Neural cell (in vitro differentiated cells): ENCODE data around the gene SLC6A20. TPM values are rescaled to one million over a fixed set of nuclear protein-coding genes. Genes with fewer than 3 reads are reported as not detected.

Source experiments
- H2AFZ ChIP-seq: fragments of 200-600, 300-800 bp; sonication (generic), shearing (Covaris generic); 2 replicates; pipeline ENCODE4 v1.6.0; 2014; ENCODE audit warnings: low read depth, mild to moderate bottlenecking, antibody characterized with exemption, low read length, moderate library complexity
- H3F3A ChIP-seq: fragments of 200-600 bp; shearing (Covaris generic); 2 replicates; pipeline ENCODE4 v1.6.1; 2016; ENCODE audit warnings: mild to moderate bottlenecking, moderate library complexity, mixed read lengths, antibody characterized with exemption, low read length; ENCODE audit not compliant: insufficient read depth, poor library complexity, severe bottlenecking
- H3K27ac ChIP-seq: fragments of 200-600, 300-800 bp; sonication (generic), shearing (Covaris generic); 2 replicates; pipeline ENCODE4 v1.5.1; 2014; ENCODE audit warnings: mild to moderate bottlenecking, low read length, moderate library complexity
- H3K27me3 ChIP-seq: fragments of 300-800, 200-600 bp; sonication (generic), shearing (Covaris generic); 2 replicates; pipeline ENCODE4 v1.6.0; 2014; ENCODE audit warnings: mild to moderate bottlenecking, low read depth, low read length, moderate library complexity; ENCODE audit not compliant: insufficient read depth
- H3K36me3 ChIP-seq: fragments of 300-800, 200-600 bp; sonication (generic), shearing (Covaris generic); 2 replicates; pipeline ENCODE4 v1.5.1; 2014; ENCODE audit warnings: mild to moderate bottlenecking, antibody characterized with exemption, low read length, moderate library complexity; ENCODE audit not compliant: insufficient read depth
- H3K4me2 ChIP-seq: fragments of 300-800, 200-600 bp; sonication (generic), shearing (Covaris generic); 2 replicates; pipeline ENCODE4 v1.6.0; 2014; ENCODE audit warnings: mild to moderate bottlenecking, low read length
- H3K4me3 ChIP-seq: fragments of 300-800, 200-600 bp; sonication (generic), shearing (Covaris generic); 2 replicates; pipeline ENCODE4 v1.5.1; 2014; ENCODE audit warnings: mild to moderate bottlenecking, low read length, moderate library complexity
- H3K79me2 ChIP-seq: fragments of 200-600 bp; shearing (Covaris generic); replicated peaks from 2 replicates; pipeline ENCODE4 v1.6.0; 2014; ENCODE audit warnings: mild to moderate bottlenecking, low read length, moderate library complexity; ENCODE audit not compliant: insufficient read depth
- H3K9ac ChIP-seq: fragments of 300-800, 200-600 bp; sonication (generic), shearing (Covaris generic); 2 replicates; pipeline ENCODE4 v1.6.1; 2016; ENCODE audit warnings: mild to moderate bottlenecking, low read length, mixed read lengths
- H3K9me2 ChIP-seq: fragments of 200-600 bp; shearing (Covaris generic); 2 replicates; pipeline ENCODE4 v1.6.1; 2016; ENCODE audit warnings: mild to moderate bottlenecking, low read length, mixed read lengths; ENCODE audit not compliant: insufficient read depth
- H3K9me3 ChIP-seq: fragments of 200-600, 300-800 bp; sonication (generic), shearing (Covaris generic); 2 replicates; pipeline ENCODE4 v1.6.1; 2016; ENCODE audit warnings: mild to moderate bottlenecking, mixed run types, low read length, moderate library complexity, mixed read lengths
- H4K20me1 ChIP-seq: fragments of 200-600 bp; shearing (Covaris generic); 2 replicates; pipeline ENCODE4 v1.6.1; 2016; ENCODE audit warnings: mild to moderate bottlenecking, mixed run types; ENCODE audit not compliant: insufficient read depth
- EP300 ChIP-seq: fragments of 450-650 bp; conservative IDR thresholded peaks from 2 replicates; pipeline ENCODE4 v1.6.1; 2014; ENCODE audit warnings: antibody characterized with exemption, mild to moderate bottlenecking, moderate library complexity; ENCODE audit not compliant: poor library complexity, severe bottlenecking
- EZH2 ChIP-seq: fragments of 200-600, 300-800 bp; shearing (Covaris generic), sonication (generic); IDR thresholded peaks from 2 replicates; pipeline ENCODE4 v1.6.1; 2014; ENCODE audit warnings: antibody characterized with exemption, low read length, borderline replicate concordance, mild to moderate bottlenecking; ENCODE audit not compliant: insufficient read depth, poor library complexity, severe bottlenecking
- MXI1 ChIP-seq: fragments of 450-650 bp; conservative IDR thresholded peaks from 2 replicates; pipeline ENCODE4 v1.6.1; 2014; ENCODE audit warnings: antibody characterized with exemption, mild to moderate bottlenecking; ENCODE audit not compliant: poor library complexity, severe bottlenecking
- POLR2AphosphoS5 ChIP-seq: IDR thresholded peaks from 2 replicates; pipeline ENCODE4 v1.6.1; 2012
- RAD21 ChIP-seq: fragments of 450-650 bp; conservative IDR thresholded peaks from 2 replicates; pipeline ENCODE4 v1.6.1; 2014; ENCODE audit warnings: antibody characterized with exemption, mild to moderate bottlenecking, moderate library complexity
- REST ChIP-seq: IDR thresholded peaks from 2 replicates; pipeline ENCODE4 v1.6.1; 2012; ENCODE audit warnings: borderline replicate concordance
- SMC3 ChIP-seq: fragments of 450-650 bp; conservative IDR thresholded peaks from 2 replicates; pipeline ENCODE4 v1.6.1; 2014; ENCODE audit warnings: antibody characterized with exemption, mild to moderate bottlenecking, moderate library complexity; ENCODE audit not compliant: poor library complexity
- TAF1 ChIP-seq: IDR thresholded peaks from 2 replicates; pipeline ENCODE4 v1.6.1; 2012; ENCODE audit warnings: low read depth
- polyA plus RNA-seq: library from polyadenylated mRNA; depleted of rRNA; stranded (reverse); fragments of >200 nt; gene quantifications from 2 replicates; pipeline ENCODE4 v1.2.3, GENCODE V29; 2014
- TF ChIP-seq, protein P1 (sequence below): fragments of 450-650 bp; IDR thresholded peaks from 2 replicates; pipeline ENCODE4 v1.5.1; 2014; ENCODE audit warnings: antibody characterized with exemption, mild to moderate bottlenecking, moderate library complexity; ENCODE audit not compliant: poor library complexity, severe bottlenecking

Gene SLC6A20
- polyA plus RNA-seq, 1 donor from 2014 or later: not detected

DNA sequence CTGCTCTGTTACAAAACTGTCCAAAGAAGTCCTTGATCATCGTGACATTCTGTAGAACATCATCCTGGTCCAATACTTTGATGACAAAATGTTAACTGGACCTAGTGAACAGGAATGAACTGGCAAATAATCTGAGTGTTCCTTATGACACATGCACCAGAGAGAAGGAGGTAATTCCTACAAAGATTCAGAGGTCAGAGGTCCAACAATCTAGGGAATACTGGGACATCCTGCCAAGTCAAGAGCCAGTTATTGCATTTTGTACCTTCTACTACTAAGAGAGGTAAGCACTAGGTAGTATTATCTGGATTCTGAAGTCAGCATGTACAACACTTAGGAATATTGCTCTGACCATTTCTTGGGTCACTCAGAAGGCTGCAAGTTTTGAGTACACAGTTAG lies 24.8 kb upstream of the SLC6A20 start:
- Histone ChIP-seq H3K9ac (no peak overlapping the region), H3K36me3 (no peaks in the 10 kb centered on the region), H3F3A (no peaks in the 10 kb centered on the region), H4K20me1 (no peaks in the 10 kb centered on the region), H2AFZ (no peak overlapping the region), H3K9me2 (no peaks in the 10 kb centered on the region), H3K27ac (no peak overlapping the region), H3K4me3 (no peak overlapping the region), H3K27me3 (no peaks in the 10 kb centered on the region), H3K4me2 (no peak overlapping the region), H3K79me2 (no peaks in the 10 kb centered on the region), H3K9me3 (peaks cover 3% of the 10 kb centered on the region)
- no peak for TF ChIP-seq TAF1
- no peak for TF ChIP-seq MXI1
- TF ChIP-seq EP300: no peak
- no peak for TF ChIP-seq EZH2
- TF ChIP-seq SMC3: no peak
- no peak for TF ChIP-seq POLR2AphosphoS5
- TF ChIP-seq REST: no peak
- TF ChIP-seq, protein P1, sequence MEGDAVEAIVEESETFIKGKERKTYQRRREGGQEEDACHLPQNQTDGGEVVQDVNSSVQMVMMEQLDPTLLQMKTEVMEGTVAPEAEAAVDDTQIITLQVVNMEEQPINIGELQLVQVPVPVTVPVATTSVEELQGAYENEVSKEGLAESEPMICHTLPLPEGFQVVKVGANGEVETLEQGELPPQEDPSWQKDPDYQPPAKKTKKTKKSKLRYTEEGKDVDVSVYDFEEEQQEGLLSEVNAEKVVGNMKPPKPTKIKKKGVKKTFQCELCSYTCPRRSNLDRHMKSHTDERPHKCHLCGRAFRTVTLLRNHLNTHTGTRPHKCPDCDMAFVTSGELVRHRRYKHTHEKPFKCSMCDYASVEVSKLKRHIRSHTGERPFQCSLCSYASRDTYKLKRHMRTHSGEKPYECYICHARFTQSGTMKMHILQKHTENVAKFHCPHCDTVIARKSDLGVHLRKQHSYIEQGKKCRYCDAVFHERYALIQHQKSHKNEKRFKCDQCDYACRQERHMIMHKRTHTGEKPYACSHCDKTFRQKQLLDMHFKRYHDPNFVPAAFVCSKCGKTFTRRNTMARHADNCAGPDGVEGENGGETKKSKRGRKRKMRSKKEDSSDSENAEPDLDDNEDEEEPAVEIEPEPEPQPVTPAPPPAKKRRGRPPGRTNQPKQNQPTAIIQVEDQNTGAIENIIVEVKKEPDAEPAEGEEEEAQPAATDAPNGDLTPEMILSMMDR: no peak
- no peak for TF ChIP-seq RAD21

DNA sequence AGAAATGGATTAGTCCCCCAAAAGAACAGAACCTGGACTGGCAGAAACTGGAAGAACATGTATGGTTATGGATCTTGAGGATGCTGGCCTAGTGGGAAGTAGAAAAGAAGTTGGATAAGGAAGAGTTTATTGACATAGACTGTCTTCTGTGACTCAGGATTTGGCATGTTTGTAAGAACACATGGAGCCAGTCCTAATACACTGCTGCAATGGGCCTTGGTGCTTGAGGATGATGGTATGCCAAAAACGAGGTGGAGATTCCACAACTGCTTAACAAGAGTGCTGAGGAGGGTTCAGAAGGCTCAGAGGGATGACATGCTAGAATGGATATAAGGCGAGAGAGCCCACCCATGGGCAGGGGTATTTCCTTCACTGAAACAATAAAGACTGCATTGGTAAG lies 23.2 kb upstream of the SLC6A20 start:
- peaks cover 6% of the 10 kb centered on the region for H3K9me3 ChIP-seq
- no peaks in the 10 kb centered on the region for H4K20me1 ChIP-seq
- H3K9me2 ChIP-seq: no peaks in the 10 kb centered on the region
- H3K36me3 ChIP-seq: no peaks in the 10 kb centered on the region
- no peak overlapping the region for H3K27ac ChIP-seq
- no peak overlapping the region for H3K4me3 ChIP-seq
- no peak overlapping the region for H3K9ac ChIP-seq
- H2AFZ ChIP-seq: no peak overlapping the region
- no peaks in the 10 kb centered on the region for H3F3A ChIP-seq
- H3K79me2 ChIP-seq: no peaks in the 10 kb centered on the region
- H3K4me2 ChIP-seq: no peak overlapping the region
- no peak for TF ChIP-seq REST
- TF ChIP-seq, protein P1: no peak
- no peak for TF ChIP-seq EP300
- no peak for TF ChIP-seq POLR2AphosphoS5
- no peak for TF ChIP-seq MXI1
- TF ChIP-seq SMC3: no peak
- no peaks in the 10 kb centered on the region for H3K27me3 ChIP-seq
